Measurements from ENCODE around the gene ZNF101. TPM values are rescaled to one million over a fixed set of nuclear protein-coding genes. Genes with fewer than 3 reads are reported as not detected.

ZNF101 gene
- 1 to 10 TPM; 5.3 to 6.7 TPM for total RNA-seq

DNA sequence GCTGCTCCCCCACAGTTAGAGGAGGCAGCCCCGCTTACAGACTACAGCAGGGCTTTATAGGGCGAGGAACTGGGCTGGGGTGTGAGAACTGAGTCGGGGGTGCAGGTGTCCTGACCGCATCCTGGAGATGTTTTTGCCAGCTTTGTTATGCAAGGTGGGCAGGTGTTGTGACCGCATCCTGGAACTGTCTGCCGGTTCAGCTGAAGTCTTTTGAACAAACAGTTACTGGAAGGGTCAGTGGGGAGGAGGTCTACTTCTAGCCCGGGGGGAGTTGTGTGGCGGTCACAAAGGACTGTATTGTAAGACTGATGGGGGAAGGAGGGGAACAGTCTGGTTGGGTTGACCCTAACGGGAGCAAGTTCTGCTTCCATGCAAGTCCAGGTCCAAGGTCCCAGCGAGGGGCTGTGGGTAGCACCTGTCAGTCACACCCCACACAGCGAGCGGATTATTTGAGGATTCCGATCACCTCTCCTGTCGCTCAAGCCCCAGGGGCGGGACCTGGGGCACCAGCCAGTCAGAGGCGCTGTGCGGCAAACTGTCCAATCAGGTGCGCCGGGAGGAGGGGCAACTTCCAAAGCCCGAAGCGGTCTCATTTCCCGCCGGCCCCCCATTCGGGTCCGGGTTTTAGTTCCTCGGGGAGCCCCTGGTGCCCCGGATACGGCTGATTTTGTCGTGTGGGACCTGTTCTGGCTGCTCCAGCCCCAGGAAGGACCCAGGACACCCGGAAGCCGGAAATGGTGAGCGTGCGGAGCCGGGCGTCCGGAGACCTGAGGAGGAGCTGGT, at the start of gene ZNF101:
Gene ZNF101, plus strand, starts transcription at position 610 of the 783 bp plus-strand sequence. Its CDS starts 125 bp downstream, at position 735.
- peak in 2 of 3 donors; percentile 60 to 69 for TF ChIP-seq POLR2A (IDR thresholded peaks at IDR 0.05)
- TF ChIP-seq, protein P1, sequence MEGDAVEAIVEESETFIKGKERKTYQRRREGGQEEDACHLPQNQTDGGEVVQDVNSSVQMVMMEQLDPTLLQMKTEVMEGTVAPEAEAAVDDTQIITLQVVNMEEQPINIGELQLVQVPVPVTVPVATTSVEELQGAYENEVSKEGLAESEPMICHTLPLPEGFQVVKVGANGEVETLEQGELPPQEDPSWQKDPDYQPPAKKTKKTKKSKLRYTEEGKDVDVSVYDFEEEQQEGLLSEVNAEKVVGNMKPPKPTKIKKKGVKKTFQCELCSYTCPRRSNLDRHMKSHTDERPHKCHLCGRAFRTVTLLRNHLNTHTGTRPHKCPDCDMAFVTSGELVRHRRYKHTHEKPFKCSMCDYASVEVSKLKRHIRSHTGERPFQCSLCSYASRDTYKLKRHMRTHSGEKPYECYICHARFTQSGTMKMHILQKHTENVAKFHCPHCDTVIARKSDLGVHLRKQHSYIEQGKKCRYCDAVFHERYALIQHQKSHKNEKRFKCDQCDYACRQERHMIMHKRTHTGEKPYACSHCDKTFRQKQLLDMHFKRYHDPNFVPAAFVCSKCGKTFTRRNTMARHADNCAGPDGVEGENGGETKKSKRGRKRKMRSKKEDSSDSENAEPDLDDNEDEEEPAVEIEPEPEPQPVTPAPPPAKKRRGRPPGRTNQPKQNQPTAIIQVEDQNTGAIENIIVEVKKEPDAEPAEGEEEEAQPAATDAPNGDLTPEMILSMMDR (IDR thresholded peaks at IDR 0.05), result no peak
- intact Hi-C loops (cut with DNase I), result no loop called here
- 5 to 21% methylated on average over 11 to 34 of the region's 36 CpGs for WGBS, 2 donors

DNA sequence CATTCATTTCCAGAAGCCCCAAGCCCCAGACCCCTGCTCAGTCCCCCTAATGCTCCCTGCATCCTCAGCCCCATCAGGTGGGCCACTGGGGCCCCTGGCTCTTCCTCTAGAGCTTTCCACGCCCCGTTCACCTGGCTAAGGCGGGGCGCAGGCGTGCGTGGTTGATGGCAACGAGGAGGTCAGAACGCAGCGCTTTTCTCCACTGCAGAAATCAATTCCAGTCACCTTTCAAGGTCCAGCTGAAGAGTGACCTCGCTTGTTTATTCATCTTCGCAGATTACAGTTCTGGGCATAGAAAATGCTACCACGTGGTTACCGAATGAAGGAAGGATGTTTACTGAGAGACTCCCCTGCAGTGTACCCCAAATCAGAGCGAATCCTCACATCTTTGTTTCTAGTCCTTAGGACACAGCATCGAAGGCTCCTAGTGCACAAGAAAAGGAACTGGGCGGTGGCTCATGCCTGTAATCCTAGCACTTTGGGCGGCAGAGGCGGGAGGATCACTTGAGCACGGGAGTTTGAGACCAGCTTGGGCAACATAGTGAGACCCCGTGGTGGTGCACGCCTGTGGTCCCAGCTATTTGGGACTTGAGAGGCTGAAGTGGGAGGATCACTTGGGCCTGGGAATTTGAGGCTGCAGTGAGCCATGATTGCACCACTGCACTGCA, 49.3 kb upstream of the ZNF101 start:
- no peaks in the 10 kb centered on the region for H3K27me3 ChIP-seq
- no peak overlapping the region for H3K4me3 ChIP-seq
- ATAC-seq (peak; percentile 19), DNase-seq (no peak)
- WGBS, 2 donors, result 39 to 43% methylated on average over 21 of the region's 21 CpGs
- no peaks in the 10 kb centered on the region for H3K9me3 ChIP-seq
- peaks cover 19% of the 10 kb centered on the region for H3K4me1 ChIP-seq
- no peak for TF ChIP-seq POLR2A (IDR thresholded peaks at IDR 0.05)
- TF ChIP-seq, protein P1 (IDR thresholded peaks at IDR 0.05), result no peak
- H3K27ac ChIP-seq, result peak overlapping the region in 2 of 4 donors; percentile 21 to 42
- intact Hi-C loops (cut with DNase I), result no loop called here
- no peaks in the 10 kb centered on the region for H3K36me3 ChIP-seq (replicated peaks in 1 of 2; ENCODE audit: insufficient read depth in 1 of 2, low read depth in 2 of 2)

More for the DNA sequence above, at the start of gene ZNF101:
- H3K9me3 ChIP-seq, result no peaks in the 10 kb centered on the region
- H3K4me3 ChIP-seq, result peak within 1 kb of the TSS; percentile 76 to 95
- peak within 1 kb of the TSS; percentile 62 to 92 (median 86) for H3K27ac ChIP-seq
- no peaks in the 10 kb centered on the region for H3K27me3 ChIP-seq
- peak; percentile 90 to 93 (median 91) for DNase-seq
- peak; percentile 74 for ATAC-seq
- peaks cover 23% of the 10 kb centered on the region for H3K4me1 ChIP-seq
- H3K36me3 ChIP-seq (replicated peaks in 1 of 2; ENCODE audit: insufficient read depth in 1 of 2, low read depth in 2 of 2), result no peaks in the 10 kb centered on the region

DNA sequence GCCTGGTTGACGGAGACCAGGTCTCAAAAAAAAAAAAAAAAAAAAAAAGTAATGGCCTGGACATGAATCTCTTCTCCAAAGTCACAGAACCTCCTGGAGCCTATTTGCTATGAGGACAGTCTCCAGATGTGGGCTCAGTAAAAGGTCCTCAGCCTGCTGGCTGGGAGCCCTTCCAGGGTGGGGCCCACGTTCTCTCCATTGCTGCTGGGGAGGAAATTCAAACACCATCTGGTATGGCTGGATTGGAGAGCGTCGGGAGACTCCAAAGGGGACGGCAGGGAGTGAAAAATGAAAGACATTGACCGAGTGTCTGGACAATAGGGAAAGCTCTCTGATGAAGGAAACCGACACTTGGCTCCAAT, 48.8 kb upstream of the ZNF101 start:
- Histone ChIP-seq H3K36me3 (replicated peaks in 1 of 2; ENCODE audit: insufficient read depth in 1 of 2, low read depth in 2 of 2) (no peaks in the 10 kb centered on the region), H3K4me1 (peaks cover 19% of the 10 kb centered on the region), H3K9me3 (no peaks in the 10 kb centered on the region), H3K4me3 (no peak overlapping the region), H3K27me3 (no peaks in the 10 kb centered on the region), H3K27ac (no peak overlapping the region)
- DNase-seq (no peak), ATAC-seq (no peak)
- no peak for TF ChIP-seq POLR2A (IDR thresholded peaks at IDR 0.05)
- WGBS, 2 donors, result 60 to 71% methylated on average over 6 to 7 of the region's 7 CpGs
- intact Hi-C loops (cut with DNase I), result no loop called here

DNA sequence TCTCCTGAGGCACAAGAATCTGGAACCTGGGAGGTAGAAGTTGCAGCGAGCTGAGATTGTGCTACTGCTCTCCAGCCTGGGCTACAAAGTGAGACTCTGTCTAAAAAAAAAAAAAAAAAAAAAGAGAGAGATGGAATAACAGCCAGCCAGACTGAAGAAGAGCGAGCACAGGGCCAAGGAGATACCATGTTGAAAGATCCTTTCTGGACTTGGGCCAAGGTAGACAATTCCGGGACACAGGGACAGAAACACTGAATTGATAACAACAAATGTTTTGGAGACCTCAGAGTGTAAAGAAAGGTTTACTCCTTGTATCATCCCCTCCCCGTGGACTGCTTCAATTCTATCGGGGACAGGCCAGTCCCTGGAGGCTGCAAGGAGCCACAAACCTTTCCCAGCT, 45.3 kb upstream of the ZNF101 start:
- ATAC-seq (no peak), DNase-seq (no peak)
- H3K27ac ChIP-seq, result no peak overlapping the region
- H3K27me3 ChIP-seq, result no peaks in the 10 kb centered on the region
- H3K4me3 ChIP-seq, result no peak overlapping the region
- 76 to 80% methylated on average over 5 of the region's 5 CpGs for WGBS, 2 donors
- intact Hi-C loops (cut with DNase I), result no loop called here
- no peak for TF ChIP-seq POLR2A (IDR thresholded peaks at IDR 0.05)
- TF ChIP-seq, protein P1 (IDR thresholded peaks at IDR 0.05), result no peak
- H3K4me1 ChIP-seq, result peaks cover 20% of the 10 kb centered on the region
- no peaks in the 10 kb centered on the region for H3K9me3 ChIP-seq
- H3K36me3 ChIP-seq (replicated peaks in 1 of 2; ENCODE audit: insufficient read depth in 1 of 2, low read depth in 2 of 2), result no peaks in the 10 kb centered on the region

DNA sequence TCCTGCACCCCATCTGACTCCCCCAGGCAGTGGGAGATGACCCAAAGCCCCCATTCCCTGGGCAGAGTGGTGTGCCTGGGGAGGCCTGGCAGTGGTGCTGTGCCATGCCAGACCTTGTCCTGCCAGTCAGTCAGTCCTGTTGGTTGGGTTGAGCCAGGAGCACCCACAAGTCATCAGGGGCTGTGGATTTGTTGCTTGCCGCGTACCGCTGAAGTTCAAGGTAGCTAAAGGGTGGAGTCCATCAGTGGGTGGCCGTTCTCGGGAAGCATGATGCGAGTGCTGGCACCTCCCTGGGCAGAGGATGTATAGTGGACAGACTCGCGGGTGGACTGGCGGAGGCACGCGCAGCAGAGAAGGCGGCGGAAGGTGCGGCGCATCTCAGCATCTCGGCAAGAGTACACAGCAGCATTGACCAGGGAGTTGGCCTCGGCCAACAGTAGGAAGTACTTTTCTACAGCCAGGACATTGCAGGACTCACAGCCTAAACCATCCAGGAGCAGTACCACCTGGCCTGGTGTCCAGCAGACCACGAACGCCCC, 44.5 kb upstream of the ZNF101 start:
- H3K27me3 ChIP-seq, result no peaks in the 10 kb centered on the region
- peaks cover 19% of the 10 kb centered on the region for H3K4me1 ChIP-seq
- 93 to 94% methylated on average over 16 to 19 of the region's 19 CpGs for WGBS, 2 donors
- no peak for ATAC-seq
- no peak overlapping the region for H3K4me3 ChIP-seq
- H3K36me3 ChIP-seq (replicated peaks in 1 of 2; ENCODE audit: insufficient read depth in 1 of 2, low read depth in 2 of 2), result no peaks in the 10 kb centered on the region
- no peaks in the 10 kb centered on the region for H3K9me3 ChIP-seq
- DNase-seq, result no peak
- no peak for TF ChIP-seq POLR2A (IDR thresholded peaks at IDR 0.05)
- TF ChIP-seq, protein P1 (IDR thresholded peaks at IDR 0.05), result no peak
- intact Hi-C loops (cut with DNase I), result no loop called here
- H3K27ac ChIP-seq, result no peak overlapping the region
